Fibroblast of mammary gland (primary cell): ENCODE results near the gene FRMD1.

Experiments
- DNase-seq: peaks from one replicate; pipeline ENCODE4 v3.0.0-alpha.2; 2010; ENCODE audit warnings: low read depth
- H3K4me3 ChIP-seq: 2 replicates; pipeline ENCODE4 v1.5.1; 2011; ENCODE audit warnings: low read depth, mild to moderate bottlenecking, low read length, moderate library complexity; ENCODE audit not compliant: control insufficient read depth
- CTCF ChIP-seq: conservative IDR thresholded peaks from 2 replicates; pipeline ENCODE4 v1.5.1; 2011; ENCODE audit warnings: low read depth, low read length, inconsistent platforms; ENCODE audit not compliant: control insufficient read depth, insufficient read depth

The FRMD1 gene

GRCh38 chr6:168022488-168023321 lies 56.3 kb downstream of the FRMD1 start:
- no peak overlapping the region for H3K4me3 ChIP-seq
- TF ChIP-seq CTCF, result no peak
- no peak for DNase-seq

GRCh38 chr6:168021581-168021980 lies 57.4 kb downstream of the FRMD1 start:
- TF ChIP-seq CTCF, result no peak
- H3K4me3 ChIP-seq, result no peak overlapping the region
- DNase-seq, result no peak

- TF ChIP-seq CTCF, result no peak
- no peak for DNase-seq
- H3K4me3 ChIP-seq, result no peak overlapping the region
These were observed 58.8 kb downstream of the FRMD1 start for GRCh38 chr6:168020242-168020641.

- DNase-seq, result no peak
- H3K4me3 ChIP-seq, result no peak overlapping the region
- TF ChIP-seq CTCF, result no peak
These were observed 60.3 kb downstream of the FRMD1 start for GRCh38 chr6:168018664-168019063.

- H3K4me3 ChIP-seq, result no peak overlapping the region
- DNase-seq, result no peak
- no peak for TF ChIP-seq CTCF
These were observed 61.4 kb downstream of the FRMD1 start for GRCh38 chr6:168017629-168018028.

GRCh38 chr6:168016721-168017525 lies 62.1 kb downstream of the FRMD1 start:
- TF ChIP-seq CTCF, result no peak
- no peak for DNase-seq
- no peak overlapping the region for H3K4me3 ChIP-seq
